OCI-LY3 (cell line): Measurements from ENCODE around the gene TPK1.

Experiments
- H2AFZ ChIP-seq: fragments of 200-600, 300-600 bp; shearing (Covaris generic); 2 replicates; pipeline ENCODE4 v1.6.0; 2014; ENCODE audit warnings: antibody characterized with exemption, low read depth, low read length
- H3K27ac ChIP-seq: fragments of 200-600, 300-600 bp; sonication (generic); 2 replicates; pipeline ENCODE4 v1.5.1; 2014; ENCODE audit warnings: mild to moderate bottlenecking, low read length, moderate library complexity, mixed read lengths
- H3K27me3 ChIP-seq: fragments of 200-600, 300-600 bp; sonication (generic); 2 replicates; pipeline ENCODE4 v1.6.1; 2014; ENCODE audit warnings: low read depth, low read length, mixed read lengths
- H3K36me3 ChIP-seq: fragments of 200-600, 300-600 bp; sonication (generic); replicated peaks from 2 replicates; pipeline ENCODE3; 2014; ENCODE audit warnings: low read depth, low read length, mixed read lengths
- H3K4me1 ChIP-seq: fragments of 300-600, 200-600 bp; sonication (generic); 2 replicates; pipeline ENCODE4 v1.6.1; 2014; ENCODE audit warnings: low read length, mixed read lengths
- H3K4me2 ChIP-seq: fragments of 200-600, 300-600 bp; sonication (generic); 2 replicates; pipeline ENCODE4 v1.6.1; 2014; ENCODE audit warnings: low read length, mixed read lengths
- H3K4me3 ChIP-seq: fragments of 300-600, 200-600 bp; sonication (generic); 2 replicates; pipeline ENCODE4 v1.5.1; 2014; ENCODE audit warnings: antibody characterized with exemption, mild to moderate bottlenecking, low read length, moderate library complexity
- H3K79me2 ChIP-seq: fragments of 300-600, 200-600 bp; shearing (Covaris generic); 2 replicates; pipeline ENCODE4 v1.6.1; 2014; ENCODE audit warnings: mild to moderate bottlenecking, low read length, mixed read lengths
- H3K9ac ChIP-seq: fragments of 300-600, 200-600 bp; shearing (Covaris generic); 2 replicates; pipeline ENCODE4 v1.6.0; 2014; ENCODE audit warnings: mild to moderate bottlenecking, low read length, moderate library complexity
- H3K9me3 ChIP-seq: fragments of 200-600, 300-600 bp; shearing (Covaris generic); 2 replicates; pipeline ENCODE4 v1.6.1; 2014; ENCODE audit warnings: low read length, mixed read lengths; ENCODE audit not compliant: insufficient read depth
- H4K20me1 ChIP-seq: fragments of 200-600, 300-600 bp; sonication (generic); 2 replicates; pipeline ENCODE4 v1.6.1; 2016; ENCODE audit warnings: low read length, mixed read lengths; ENCODE audit not compliant: insufficient read depth
- CTCF ChIP-seq: fragments of 200-600, 300-600 bp; sonication (generic); IDR thresholded peaks from 2 replicates; pipeline ENCODE4 v1.5.1; 2014; ENCODE audit warnings: antibody characterized with exemption, low read length, low read depth
- EZH2phosphoT487 ChIP-seq: fragments of 200-600 bp; shearing (Covaris generic); IDR thresholded peaks from 2 replicates; pipeline ENCODE4 v1.6.1; 2018; ENCODE audit warnings: antibody characterized with exemption, mixed run types, low read depth

Gene TPK1

DNA sequence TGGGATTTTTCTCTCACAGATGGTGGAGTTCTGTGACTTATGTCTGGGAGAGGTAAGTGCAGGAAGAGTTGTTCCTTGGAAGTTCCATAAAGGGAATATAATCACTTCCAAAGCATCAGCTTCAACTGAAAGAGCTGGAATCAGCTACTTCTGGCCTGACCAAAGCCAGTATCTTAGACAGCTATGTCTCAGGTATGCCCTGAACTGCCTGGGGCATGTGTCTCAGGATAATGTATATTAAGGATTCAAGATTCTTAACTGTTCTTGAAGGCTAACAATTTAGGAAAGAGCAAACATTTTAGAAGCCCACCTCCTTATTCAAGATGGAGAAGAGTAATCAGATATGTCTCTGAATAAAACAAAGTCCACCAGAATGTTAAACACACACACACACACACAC lies 420.0 kb downstream of the TPK1 start:
- H3K27me3 ChIP-seq: peaks cover 4% of the 10 kb centered on the region; the same call in 1 of the 2 replicates
- no peaks in the 10 kb centered on the region for H3K36me3 ChIP-seq
- H3K9ac ChIP-seq: no peak overlapping the region
- TF ChIP-seq EZH2phosphoT487 (no peak), CTCF (no peak)
- no peak overlapping the region for H3K4me2 ChIP-seq
- H3K27ac ChIP-seq: no peak overlapping the region
- H4K20me1 ChIP-seq: no peaks in the 10 kb centered on the region
- no peak overlapping the region for H3K4me3 ChIP-seq
- no peaks in the 10 kb centered on the region for H3K4me1 ChIP-seq
- H3K9me3 ChIP-seq: no peaks in the 10 kb centered on the region
- no peak overlapping the region for H2AFZ ChIP-seq
- H3K79me2 ChIP-seq: no peaks in the 10 kb centered on the region

DNA sequence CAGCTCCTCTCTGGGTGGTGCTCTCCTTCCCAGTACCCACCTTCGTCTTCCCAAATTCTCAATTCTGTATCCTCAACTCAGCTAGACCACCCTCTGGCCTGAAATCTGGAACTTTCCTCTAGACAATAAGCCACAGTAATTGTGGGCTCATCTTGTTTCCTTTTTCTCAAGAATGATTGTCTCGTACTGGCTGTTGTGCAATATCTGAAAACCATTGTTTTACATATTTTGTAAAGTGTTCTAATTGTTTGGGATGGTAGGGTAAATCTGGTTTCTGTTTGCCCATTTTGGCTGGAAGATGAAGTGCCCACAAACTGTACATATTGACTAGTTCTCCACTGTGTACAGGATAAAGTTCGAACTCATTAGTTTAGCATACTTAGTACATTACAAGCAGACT lies 421.0 kb downstream of the TPK1 start:
- Histone ChIP-seq H3K9me3 (no peaks in the 10 kb centered on the region), H3K27ac (no peak overlapping the region), H4K20me1 (no peaks in the 10 kb centered on the region), H3K9ac (no peak overlapping the region), H3K79me2 (no peaks in the 10 kb centered on the region), H3K4me3 (no peak overlapping the region), H3K4me1 (no peaks in the 10 kb centered on the region), H3K4me2 (no peak overlapping the region), H3K27me3 (peaks cover 8% of the 10 kb centered on the region; the same call in 1 of the 2 replicates), H3K36me3 (no peaks in the 10 kb centered on the region), H2AFZ (no peak overlapping the region)
- TF ChIP-seq CTCF (no peak), EZH2phosphoT487 (no peak)

GRCh38 chr7:144410441-144410840 lies 425.4 kb downstream of the TPK1 start:
- Histone ChIP-seq H3K27ac (no peak overlapping the region), H3K9me3 (no peaks in the 10 kb centered on the region), H3K27me3 (peaks cover 12% of the 10 kb centered on the region; the same call in 1 of the 2 replicates), H3K4me3 (no peak overlapping the region), H2AFZ (no peak overlapping the region), H3K36me3 (no peaks in the 10 kb centered on the region), H3K4me2 (no peak overlapping the region), H4K20me1 (no peaks in the 10 kb centered on the region), H3K79me2 (no peaks in the 10 kb centered on the region), H3K9ac (no peak overlapping the region), H3K4me1 (no peaks in the 10 kb centered on the region)
- TF ChIP-seq CTCF (no peak), EZH2phosphoT487 (no peak)

- Histone ChIP-seq H4K20me1 (no peaks in the 10 kb centered on the region), H2AFZ (no peak overlapping the region), H3K9me3 (no peaks in the 10 kb centered on the region), H3K27me3 (peaks cover 9% of the 10 kb centered on the region; the same call in 1 of the 2 replicates), H3K4me3 (no peak overlapping the region), H3K4me2 (no peak overlapping the region), H3K9ac (no peak overlapping the region), H3K4me1 (no peaks in the 10 kb centered on the region), H3K36me3 (no peaks in the 10 kb centered on the region), H3K27ac (no peak overlapping the region), H3K79me2 (no peaks in the 10 kb centered on the region)
- no peak for TF ChIP-seq EZH2phosphoT487
- TF ChIP-seq CTCF: no peak
These were observed 427.7 kb downstream of the TPK1 start for GRCh38 chr7:144408121-144408520.
